ENCODE measurements around the gene USP5. TPM values are rescaled to one million over a fixed set of nuclear protein-coding genes. Genes with fewer than 3 reads are reported as not detected.

Gene USP5
- total and polyA plus RNA-seq, 2 donors (not counting 3 experiments of a cell fraction or from before 2014, with no cell fraction given) = 68.9 to 135 TPM

DNA sequence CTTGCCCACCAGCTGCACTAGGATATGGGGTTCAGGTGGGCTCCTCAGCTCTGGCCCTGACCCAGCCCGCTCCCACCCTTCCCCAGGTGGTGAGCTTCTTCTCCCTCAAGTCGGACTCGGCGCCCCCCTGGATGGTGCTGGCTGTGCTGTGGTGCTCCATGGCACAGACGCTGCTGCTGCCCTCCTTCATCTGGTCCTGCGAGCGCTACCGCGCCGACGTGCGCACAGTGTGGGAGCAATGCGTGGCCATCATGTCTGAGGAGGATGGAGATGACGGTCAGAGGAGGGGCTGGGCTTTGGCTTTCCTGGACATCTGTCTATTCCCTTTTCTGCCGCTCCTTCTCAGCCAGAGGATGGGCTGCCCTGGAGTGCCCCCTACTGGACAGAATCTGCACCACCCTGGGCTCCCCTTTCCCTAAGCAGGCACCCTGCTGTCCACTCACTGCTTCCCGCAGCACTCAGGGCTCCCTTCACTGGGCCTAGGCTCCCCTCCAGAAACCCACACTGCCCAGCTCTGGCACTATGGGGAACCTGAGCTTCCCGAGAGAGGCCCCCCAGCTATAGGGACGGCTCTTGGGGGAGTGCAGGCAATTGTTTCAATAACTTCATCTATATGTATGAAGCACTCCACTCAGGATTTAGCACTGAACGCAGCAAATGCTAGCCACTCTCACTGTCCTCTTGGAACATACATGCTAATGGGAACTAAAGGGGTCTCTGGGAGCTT is 26.4 kb upstream of the USP5 start:
- POLR2A ChIA-PET = interaction anchor here (1.1 kb wide), 1 partner anchor 59 kb away, joined by 4 read pairs; the partner anchor contains the start of gene PTMS
- no peaks in the 10 kb centered on the region for H3K9me1 ChIP-seq (replicated peaks; ENCODE audit: control insufficient read depth, extremely low read depth, insufficient read depth, low read length)
- H4K20me1 ChIP-seq (replicated peaks; ENCODE audit: control insufficient read depth, extremely low read depth, insufficient read depth, low read length) = no peaks in the 10 kb centered on the region
- H3K4me2 ChIP-seq (ENCODE audit: insufficient read depth, low read length) = no peak overlapping the region
- H3K9me3 ChIP-seq (replicated peaks; ENCODE audit: control insufficient read depth, insufficient read depth, low read length) = no peaks in the 10 kb centered on the region
- H3K4me3 ChIP-seq (replicated peaks in 1 of 3; ENCODE audit: insufficient read depth in 1 of 3, low read depth in 1 of 3, low read length in 3 of 3) = no peak overlapping the region
- peaks cover 0 to 2% of the 10 kb centered on the region in 2 experiments for H3K36me3 ChIP-seq (ENCODE audit: control insufficient read depth in 2 of 2, extremely low read depth in 1 of 2, insufficient read depth in 2 of 2, low read length in 2 of 2)
- no peak overlapping the region for H3K9ac ChIP-seq (replicated peaks; ENCODE audit: extremely low read depth, insufficient read depth, low read length)
- peaks cover 3% of the 10 kb centered on the region in 2 experiments for H3K27me3 ChIP-seq (ENCODE audit: control insufficient read depth in 2 of 2, insufficient read depth in 2 of 2, low read length in 2 of 2)
- DNase-seq (ENCODE audit: low read depth, low spot score) (peak; percentile 87), FAIRE-seq (peak; percentile 96)
- H3K79me2 ChIP-seq (ENCODE audit: control insufficient read depth, insufficient read depth, low read length) = peaks cover 23% of the 10 kb centered on the region
- BruUV-seq (replicated peaks) = no TSS peak
- TF ChIP-seq, protein P1, sequence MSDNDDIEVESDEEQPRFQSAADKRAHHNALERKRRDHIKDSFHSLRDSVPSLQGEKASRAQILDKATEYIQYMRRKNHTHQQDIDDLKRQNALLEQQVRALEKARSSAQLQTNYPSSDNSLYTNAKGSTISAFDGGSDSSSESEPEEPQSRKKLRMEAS (IDR thresholded peaks at IDR 0.05; ENCODE audit: insufficient read depth, insufficient read length) = no peak
- TF ChIP-seq MYC (IDR thresholded peaks at IDR 0.05; ENCODE audit: low read depth, low read length) (no peak), POLR2A (IDR thresholded peaks at IDR 0.05; ENCODE audit: low read depth, low read length) (no peak), EZH2 (IDR thresholded peaks at IDR 0.05; ENCODE audit: borderline replicate concordance, low read depth, low read length, severe bottlenecking) (no peak), FOS (IDR thresholded peaks at IDR 0.05; ENCODE audit: borderline replicate concordance, insufficient read depth, low read length) (peak; percentile 2), JUN (IDR thresholded peaks at IDR 0.05; ENCODE audit: borderline replicate concordance, insufficient read depth, insufficient read length, low read depth) (no peak), GATA2 (IDR thresholded peaks at IDR 0.05; ENCODE audit: insufficient read depth, insufficient read length, low read depth, low read length) (no peak), POLR2AphosphoS5 (IDR thresholded peaks at IDR 0.05; ENCODE audit: insufficient read depth, low read depth, low read length) (peak; percentile 29)
- TF ChIP-seq, protein P2, sequence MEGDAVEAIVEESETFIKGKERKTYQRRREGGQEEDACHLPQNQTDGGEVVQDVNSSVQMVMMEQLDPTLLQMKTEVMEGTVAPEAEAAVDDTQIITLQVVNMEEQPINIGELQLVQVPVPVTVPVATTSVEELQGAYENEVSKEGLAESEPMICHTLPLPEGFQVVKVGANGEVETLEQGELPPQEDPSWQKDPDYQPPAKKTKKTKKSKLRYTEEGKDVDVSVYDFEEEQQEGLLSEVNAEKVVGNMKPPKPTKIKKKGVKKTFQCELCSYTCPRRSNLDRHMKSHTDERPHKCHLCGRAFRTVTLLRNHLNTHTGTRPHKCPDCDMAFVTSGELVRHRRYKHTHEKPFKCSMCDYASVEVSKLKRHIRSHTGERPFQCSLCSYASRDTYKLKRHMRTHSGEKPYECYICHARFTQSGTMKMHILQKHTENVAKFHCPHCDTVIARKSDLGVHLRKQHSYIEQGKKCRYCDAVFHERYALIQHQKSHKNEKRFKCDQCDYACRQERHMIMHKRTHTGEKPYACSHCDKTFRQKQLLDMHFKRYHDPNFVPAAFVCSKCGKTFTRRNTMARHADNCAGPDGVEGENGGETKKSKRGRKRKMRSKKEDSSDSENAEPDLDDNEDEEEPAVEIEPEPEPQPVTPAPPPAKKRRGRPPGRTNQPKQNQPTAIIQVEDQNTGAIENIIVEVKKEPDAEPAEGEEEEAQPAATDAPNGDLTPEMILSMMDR (IDR thresholded peaks at IDR 0.05; ENCODE audit: extremely low read depth in 1 of 2, insufficient read depth in 1 of 2, low read depth in 1 of 2, low read length in 2 of 2) = peak; percentile 95
- dilution Hi-C loops (cut with MboI; ENCODE audit: extremely low pct_ligation_motif_present, low sequenced_read_pairs) (no loop called here), intact Hi-C loops (cut with micrococcal nuclease) (loop anchor here (1.0 kb wide), 5 partner anchors 46 to 208 kb away; partner anchors contain the start of gene MLF2)
- CTCF ChIA-PET = interaction anchor here (0.6 to 12.0 kb wide), 24 partner anchors 9 to 272 kb away, joined by 3 to 148 read pairs (median 5); partner anchors contain the start of genes CD4, COPS7A, LAG3 and MLF2
- no peak overlapping the region for H3K27ac ChIP-seq (ENCODE audit: insufficient read depth, low read depth, low read length)
- peak overlapping the region; percentile 15 for H2AFZ ChIP-seq (ENCODE audit: low read depth, low read length)
- peaks cover 23% of the 10 kb centered on the region for H3K4me1 ChIP-seq (ENCODE audit: control insufficient read depth, extremely low read depth, insufficient read depth, low read length)
